SU-DHL-6 (cell line): Measurements from ENCODE around the gene CBR4.

Experiments
- H2AFZ ChIP-seq: fragments of 200-600 bp; sonication (generic); 2 replicates; pipeline ENCODE4 v1.6.1; 2014; ENCODE audit warnings: low read depth, mild to moderate bottlenecking, moderate library complexity, mixed read lengths, antibody characterized with exemption, low read length; ENCODE audit not compliant: severe bottlenecking
- H3F3A ChIP-seq: fragments of 200-600 bp; shearing (Covaris generic); 2 replicates; pipeline ENCODE4 v1.6.0; 2016; ENCODE audit warnings: antibody characterized with exemption, mild to moderate bottlenecking; ENCODE audit not compliant: insufficient read depth
- H3K27ac ChIP-seq: fragments of 200-600 bp; sonication (generic); 2 replicates; pipeline ENCODE4 v1.5.1; 2016; ENCODE audit warnings: low read depth, mild to moderate bottlenecking, low read length, moderate library complexity, mixed read lengths
- H3K27me3 ChIP-seq: fragments of 200-600 bp; sonication (generic), shearing (Covaris generic); 2 replicates; pipeline ENCODE4 v1.6.0; 2014; ENCODE audit warnings: mild to moderate bottlenecking, low read length
- H3K36me3 ChIP-seq: fragments of 200-600 bp; sonication (generic); 2 replicates; pipeline ENCODE4 v1.6.1; 2014; ENCODE audit warnings: mild to moderate bottlenecking, low read length, mixed read lengths
- H3K4me2 ChIP-seq: fragments of 300-600, 200-600 bp; shearing (Covaris generic), sonication (generic); 2 replicates; pipeline ENCODE4 v1.6.0; 2014; ENCODE audit warnings: low read length, low read depth, mild to moderate bottlenecking; ENCODE audit not compliant: poor library complexity, severe bottlenecking
- H3K4me3 ChIP-seq: fragments of 200-600 bp; sonication (generic); 2 replicates; pipeline ENCODE4 v1.5.1; 2014; ENCODE audit warnings: antibody characterized with exemption, low read length, mild to moderate bottlenecking, mixed read lengths; ENCODE audit not compliant: insufficient read depth, poor library complexity, severe bottlenecking
- H3K79me2 ChIP-seq: fragments of 200-600 bp; sonication (generic); 2 replicates; pipeline ENCODE4 v1.6.1; 2014; ENCODE audit warnings: mild to moderate bottlenecking, low read length, moderate library complexity; ENCODE audit not compliant: insufficient read depth
- H3K9ac ChIP-seq: fragments of 200-600 bp; sonication (generic); 2 replicates; pipeline ENCODE4 v1.7.0; 2014; ENCODE audit warnings: mild to moderate bottlenecking, low read length
- H3K9me2 ChIP-seq: fragments of 200-600 bp; sonication (generic); replicated peaks from 2 replicates; pipeline ENCODE4 v1.6.1; 2014; ENCODE audit warnings: low read length; ENCODE audit not compliant: insufficient read depth
- H3K9me3 ChIP-seq: fragments of 200-600 bp; sonication (generic); 2 replicates; pipeline ENCODE4 v1.6.1; 2014; ENCODE audit warnings: low read length, mixed read lengths; ENCODE audit not compliant: insufficient read depth
- H4K20me1 ChIP-seq: fragments of 200-600 bp; sonication (generic); 2 replicates; pipeline ENCODE4 v1.6.1; 2014; ENCODE audit warnings: low read depth, mild to moderate bottlenecking, antibody characterized with exemption, low read length, moderate library complexity, mixed read lengths
- CTCF ChIP-seq: fragments of 200-600 bp; sonication (generic); IDR thresholded peaks from one replicate; pipeline ENCODE4 v1.5.1; 2017; ENCODE audit warnings: antibody characterized with exemption, mild to moderate bottlenecking, low read length, moderate library complexity; ENCODE audit not compliant: insufficient read depth, poor library complexity, severe bottlenecking
- EZH2phosphoT487 ChIP-seq: fragments of 200-600 bp; sonication (generic), shearing (Covaris generic); conservative IDR thresholded peaks from 2 replicates; pipeline ENCODE4 v1.6.1; 2018; ENCODE audit warnings: mild to moderate bottlenecking, antibody characterized with exemption, low read length, moderate library complexity, mixed read lengths

Gene CBR4

GRCh38 chr4:169033660-169034059 is 23.6 kb upstream of the CBR4 start:
- Histone ChIP-seq H3K4me3 (no peak overlapping the region), H4K20me1 (no peaks in the 10 kb centered on the region), H3K36me3 (no peaks in the 10 kb centered on the region), H3K9me2 (no peaks in the 10 kb centered on the region), H3K27ac (no peak overlapping the region), H3K9me3 (no peaks in the 10 kb centered on the region), H3K79me2 (no peaks in the 10 kb centered on the region), H2AFZ (no peak overlapping the region), H3K4me2 (no peak overlapping the region), H3F3A (no peaks in the 10 kb centered on the region), H3K9ac (no peak overlapping the region), H3K27me3 (no peaks in the 10 kb centered on the region)
- TF ChIP-seq CTCF = no peak
- TF ChIP-seq EZH2phosphoT487 = no peak

- no peak overlapping the region for H3K4me2 ChIP-seq
- no peak for TF ChIP-seq CTCF
- no peak for TF ChIP-seq EZH2phosphoT487
- no peaks in the 10 kb centered on the region for H3K27me3 ChIP-seq
- H3K9me2 ChIP-seq = no peaks in the 10 kb centered on the region
- no peak overlapping the region for H3K4me3 ChIP-seq
- no peaks in the 10 kb centered on the region for H3K36me3 ChIP-seq
- H4K20me1 ChIP-seq = no peaks in the 10 kb centered on the region
- no peak overlapping the region for H3K27ac ChIP-seq
- H3K9ac ChIP-seq = no peak overlapping the region
- no peak overlapping the region for H2AFZ ChIP-seq
- H3K9me3 ChIP-seq = no peaks in the 10 kb centered on the region
- H3F3A ChIP-seq = no peaks in the 10 kb centered on the region
- H3K79me2 ChIP-seq = no peaks in the 10 kb centered on the region
Observed at GRCh38 chr4:169032883-169033645, 23.0 kb upstream of the CBR4 start.

GRCh38 chr4:169032194-169032593 is 22.1 kb upstream of the CBR4 start:
- Histone ChIP-seq H3K27ac (no peak overlapping the region), H3K36me3 (no peaks in the 10 kb centered on the region), H3K9me3 (no peaks in the 10 kb centered on the region), H3K4me3 (no peak overlapping the region), H3K9ac (no peak overlapping the region), H2AFZ (no peak overlapping the region), H3K4me2 (no peak overlapping the region), H3F3A (no peaks in the 10 kb centered on the region), H3K79me2 (no peaks in the 10 kb centered on the region), H3K27me3 (no peaks in the 10 kb centered on the region), H4K20me1 (no peaks in the 10 kb centered on the region), H3K9me2 (no peaks in the 10 kb centered on the region)
- TF ChIP-seq EZH2phosphoT487 = no peak
- TF ChIP-seq CTCF = no peak
